ENCODE results near the gene STIM1. TPM values are rescaled to one million over a fixed set of nuclear protein-coding genes. Genes with fewer than 3 reads are reported as not detected.

Gene STIM1
- total RNA-seq, 3 donors from 2014 or later: 56.1 to 74.8 (median 72.5) TPM

DNA sequence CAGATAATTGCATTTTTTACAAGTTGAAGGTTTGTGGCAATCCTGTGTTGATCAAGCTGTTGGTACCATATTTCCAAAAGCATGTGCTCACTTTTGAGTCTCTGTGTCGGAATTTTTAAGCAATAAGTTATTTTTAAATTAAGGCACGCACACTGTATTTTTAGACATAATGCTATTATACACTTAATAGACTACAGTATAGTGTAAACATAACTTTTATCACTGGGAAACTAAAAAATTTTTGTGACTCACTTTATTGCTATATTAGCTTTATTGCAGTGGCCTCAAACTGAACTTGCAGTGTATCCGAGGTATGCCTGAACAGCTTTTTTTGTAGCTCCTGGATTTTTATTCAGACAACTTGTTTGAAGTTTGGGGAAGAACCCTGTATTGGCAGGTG, 207.9 kb downstream of the STIM1 start:
- H3K9me3 ChIP-seq: no peaks in the 10 kb centered on the region
- no peak overlapping the region for H3K4me3 ChIP-seq
- DNase-seq (no peak), ATAC-seq (peak; percentile 35)
- H3K4me1 ChIP-seq (ENCODE audit: low read depth): peaks cover 44% of the 10 kb centered on the region
- intact Hi-C loops (cut with DNase I, micrococcal nuclease): no loop called here
- H3K36me3 ChIP-seq (ENCODE audit: low read depth): no peaks in the 10 kb centered on the region
- no peak for TF ChIP-seq CTCF (IDR thresholded peaks at IDR 0.05)

- intact Hi-C loops (cut with DNase I, micrococcal nuclease): no loop called here
- H3K9me3 ChIP-seq: no peaks in the 10 kb centered on the region
- ATAC-seq (no peak), DNase-seq (no peak)
- H3K4me3 ChIP-seq: no peak overlapping the region
- no peak for TF ChIP-seq CTCF (IDR thresholded peaks at IDR 0.05)
- no peaks in the 10 kb centered on the region for H3K36me3 ChIP-seq (ENCODE audit: low read depth)
- peaks cover 37% of the 10 kb centered on the region for H3K4me1 ChIP-seq (ENCODE audit: low read depth)
Measured at GRCh38 chr11:4064278-4064955, 209.0 kb downstream of the STIM1 start.

GRCh38 chr11:4065086-4065485, 209.6 kb downstream of the STIM1 start:
- peaks cover 30% of the 10 kb centered on the region for H3K4me1 ChIP-seq (ENCODE audit: low read depth)
- H3K4me3 ChIP-seq: no peak overlapping the region
- TF ChIP-seq CTCF (IDR thresholded peaks at IDR 0.05): no peak
- intact Hi-C loops (cut with DNase I, micrococcal nuclease): no loop called here
- DNase-seq (no peak), ATAC-seq (no peak)
- no peaks in the 10 kb centered on the region for H3K36me3 ChIP-seq (ENCODE audit: low read depth)
- no peaks in the 10 kb centered on the region for H3K9me3 ChIP-seq

DNA sequence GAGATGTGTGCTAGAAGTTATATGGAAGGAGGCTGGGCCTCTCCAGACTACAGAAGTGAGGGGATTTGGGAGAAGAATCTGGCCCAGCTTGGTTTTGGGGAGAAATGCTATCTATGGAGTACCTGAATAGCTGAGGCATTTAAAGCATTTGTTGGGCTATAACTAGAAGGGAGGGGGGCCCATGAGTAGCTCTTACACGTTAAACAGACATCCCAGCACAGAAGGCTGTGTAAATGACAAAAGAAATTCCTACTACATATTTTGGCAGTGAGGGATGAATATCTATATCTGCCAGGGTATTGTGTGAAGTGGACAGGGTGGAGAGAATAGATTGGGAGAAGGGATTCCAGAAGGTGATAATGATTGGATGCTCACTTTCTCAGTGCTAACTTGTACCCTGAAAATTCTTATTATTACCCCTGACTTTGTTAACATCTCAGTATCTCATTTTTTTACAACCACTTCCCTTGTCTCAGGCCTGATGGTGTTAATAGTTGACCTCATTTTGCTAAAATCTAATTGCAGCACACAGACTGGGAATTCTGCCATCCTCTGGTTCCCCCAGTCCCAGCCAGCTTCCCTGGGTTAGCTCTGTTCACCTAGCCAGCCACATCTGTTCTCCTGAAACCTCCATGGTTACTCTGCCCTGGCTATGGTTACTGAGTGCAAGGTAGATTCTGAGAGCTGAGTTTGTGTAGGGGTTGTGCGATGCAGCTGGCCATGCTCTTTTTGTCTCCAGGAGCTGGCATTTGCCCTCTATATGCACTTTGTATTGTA, 210.3 kb downstream of the STIM1 start:
- TF ChIP-seq CTCF (IDR thresholded peaks at IDR 0.05): no peak
- no peak overlapping the region for H3K4me3 ChIP-seq
- peaks cover 26% of the 10 kb centered on the region for H3K4me1 ChIP-seq (ENCODE audit: low read depth)
- intact Hi-C loops (cut with DNase I, micrococcal nuclease): no loop called here
- H3K36me3 ChIP-seq (ENCODE audit: low read depth): no peaks in the 10 kb centered on the region
- DNase-seq (no peak), ATAC-seq (no peak)
- no peaks in the 10 kb centered on the region for H3K9me3 ChIP-seq

- no peak overlapping the region for H3K4me3 ChIP-seq
- ATAC-seq (no peak), DNase-seq (no peak)
- H3K9me3 ChIP-seq: no peaks in the 10 kb centered on the region
- TF ChIP-seq CTCF (IDR thresholded peaks at IDR 0.05): no peak
- intact Hi-C loops (cut with DNase I, micrococcal nuclease): no loop called here
- H3K4me1 ChIP-seq (ENCODE audit: low read depth): peaks cover 23% of the 10 kb centered on the region
- H3K36me3 ChIP-seq (ENCODE audit: low read depth): no peaks in the 10 kb centered on the region
Measured at GRCh38 chr11:4066910-4067309, 211.4 kb downstream of the STIM1 start.

All from mucosa of descending colon (tissue), 3 donors.